ENCODE measurements around the gene ARL13B. TPM values are rescaled to one million over a fixed set of nuclear protein-coding genes. Genes with fewer than 3 reads are reported as not detected.
"Not testable (repeated sequence)": the region's sequence is repeated elsewhere in the genome, so short reads cannot be mapped to it uniquely, and the experiment has no call there.

ARL13B gene
- 16.3 TPM for total RNA-seq

GRCh38 chr3:93979850-93980676 is at the start of gene ARL13B:
TSS of gene ARL13B (plus strand) at chr3:93980155. CDS start at chr3:93980424, 269 bp downstream.
- DNase-seq (ENCODE audit: low spot score) = peak; percentile 98

GRCh38 chr3:93931597-93932229 is 48.2 kb upstream of the ARL13B start:
- DNase-seq (ENCODE audit: low spot score) = no peak

- DNase-seq (ENCODE audit: low spot score) = no peak
These were observed 45.4 kb upstream of the ARL13B start for GRCh38 chr3:93934366-93935046.

GRCh38 chr3:93936549-93936948 is 43.4 kb upstream of the ARL13B start:
- no peak for DNase-seq (ENCODE audit: low spot score)

- not testable (repeated sequence) for DNase-seq (ENCODE audit: low spot score)
These were observed 42.5 kb upstream of the ARL13B start for GRCh38 chr3:93937485-93937884.

GRCh38 chr3:93949958-93950357 is 30.0 kb upstream of the ARL13B start:
- DNase-seq (ENCODE audit: low spot score) = not testable (repeated sequence)

GRCh38 chr3:93961026-93961425 is 18.9 kb upstream of the ARL13B start:
- DNase-seq (ENCODE audit: low spot score) = no peak

- DNase-seq (ENCODE audit: low spot score) = no peak
These were observed 18.5 kb upstream of the ARL13B start for GRCh38 chr3:93961489-93961888.

GRCh38 chr3:93962798-93963197 is 17.2 kb upstream of the ARL13B start:
- DNase-seq (ENCODE audit: low spot score) = no peak

- not testable (repeated sequence) for DNase-seq (ENCODE audit: low spot score)
These were observed 14.8 kb upstream of the ARL13B start for GRCh38 chr3:93965106-93965505.

- no peak for DNase-seq (ENCODE audit: low spot score)
These were observed 10.5 kb upstream of the ARL13B start for GRCh38 chr3:93969443-93969842.

- DNase-seq (ENCODE audit: low spot score) = no peak
These were observed 10.0 kb upstream of the ARL13B start for GRCh38 chr3:93969997-93970396.

GRCh38 chr3:93973131-93974126 is 6.5 kb upstream of the ARL13B start, which contains the start of gene PROS1:
TSS of gene PROS1 (minus strand) at chr3:93973896. CDS start at chr3:93973749, 147 bp downstream.
- DNase-seq (ENCODE audit: low spot score) = peak; percentile 83

GRCh38 chr3:93981649-93982048 is 1.7 kb downstream of the ARL13B start:
- no peak for DNase-seq (ENCODE audit: low spot score)

GRCh38 chr3:93983408-93983807 is 3.5 kb downstream of the ARL13B start:
- no peak for DNase-seq (ENCODE audit: low spot score)

- DNase-seq (ENCODE audit: low spot score) = no peak
These were observed 4.7 kb downstream of the ARL13B start for GRCh38 chr3:93984618-93985017.

- DNase-seq (ENCODE audit: low spot score) = no peak
These were observed 8.3 kb downstream of the ARL13B start for GRCh38 chr3:93988283-93988682.

GRCh38 chr3:93988764-93989163 is 8.8 kb downstream of the ARL13B start:
- DNase-seq (ENCODE audit: low spot score) = no peak

GRCh38 chr3:93989241-93989640 is 9.3 kb downstream of the ARL13B start:
- DNase-seq (ENCODE audit: low spot score) = no peak

- no peak for DNase-seq (ENCODE audit: low spot score)
These were observed 11.7 kb downstream of the ARL13B start for GRCh38 chr3:93991631-93992030.

GRCh38 chr3:93992207-93992606 is 12.3 kb downstream of the ARL13B start:
- DNase-seq (ENCODE audit: low spot score) = no peak
